MCF 10A (cell line): ENCODE data around the gene CMTM2. TPM values are rescaled to one million over a fixed set of nuclear protein-coding genes. Genes with fewer than 3 reads are reported as not detected.

Source experiments
- BruUV-seq: library from RNA; stranded (reverse); fragments of 400-500 nt; replicated peaks from 2 replicates; lab custom pipeline; 2021; lab: Mats Ljungman, UMichigan
- CTCF ChIA-PET: fragments of 300-600 bp; sonication (Branson Sonifier 250); formaldehyde crosslinking; extraction: SDS; loops from one replicate; lab custom pipeline; 2021; ENCODE audit warnings: antibody characterized with exemption, inconsistent platforms; lab: Yijun Ruan, JAX
- POLR2A ChIA-PET: fragments of 300-600, 350-650 bp; sonication (Branson Sonifier 250); formaldehyde crosslinking; extraction: SDS; loops from one replicate; lab custom pipeline; 2020; ENCODE audit warnings: antibody characterized with exemption, inconsistent platforms; lab: Yijun Ruan, JAX
- DNase-seq: peaks from one replicate; pipeline ENCODE4 v3.0.0-alpha.2; 2018; ENCODE audit not compliant: unreplicated experiment
- H3K27ac Mint-ChIP-seq: one replicate; pipeline ENCODE4 v1.8.0; 2022; ENCODE audit warnings: mild to moderate bottlenecking, low read depth, mixed read lengths; ENCODE audit not compliant: unreplicated experiment
- H3K27me3 Mint-ChIP-seq: one replicate; pipeline ENCODE4 v1.8.0; 2022; ENCODE audit warnings: mixed read lengths; ENCODE audit not compliant: insufficient read depth, unreplicated experiment
- H3K36me3 Mint-ChIP-seq: one replicate; pipeline ENCODE4 v1.8.0; 2022; ENCODE audit warnings: mild to moderate bottlenecking, moderate library complexity, mixed read lengths; ENCODE audit not compliant: insufficient read depth, unreplicated experiment
- H3K4me1 Mint-ChIP-seq: one replicate; pipeline ENCODE4 v1.8.0; 2022; ENCODE audit warnings: mixed read lengths; ENCODE audit not compliant: insufficient read depth, unreplicated experiment
- H3K4me3 Mint-ChIP-seq: one replicate; pipeline ENCODE4 v1.8.0; 2022; ENCODE audit warnings: mild to moderate bottlenecking, moderate library complexity, mixed read lengths; ENCODE audit not compliant: unreplicated experiment
- H3K9me3 Mint-ChIP-seq: one replicate; pipeline ENCODE4 v1.8.0; 2022; ENCODE audit warnings: mixed read lengths; ENCODE audit not compliant: unreplicated experiment
- intact Hi-C: fragments of 100-400 bp; cut with micrococcal nuclease; formaldehyde crosslinking; loops from 2 replicates; pipeline ENCODE4 v1.14.1; 2022
- total RNA-seq: library from RNA; stranded (reverse); gene quantifications from 2 replicates; pipeline ENCODE4 v1.2.3, GENCODE V29; 2022
- TF ChIP-seq, protein P1 (sequence below): fragments of 200-600 bp; IDR thresholded peaks from one replicate; pipeline ENCODE4 v1.8.0; 2022; ENCODE audit warnings: antibody characterized with exemption, mild to moderate bottlenecking; ENCODE audit not compliant: unreplicated experiment

CMTM2 gene
- total RNA-seq, 1 experiment from 2014 or later: not detected

DNA sequence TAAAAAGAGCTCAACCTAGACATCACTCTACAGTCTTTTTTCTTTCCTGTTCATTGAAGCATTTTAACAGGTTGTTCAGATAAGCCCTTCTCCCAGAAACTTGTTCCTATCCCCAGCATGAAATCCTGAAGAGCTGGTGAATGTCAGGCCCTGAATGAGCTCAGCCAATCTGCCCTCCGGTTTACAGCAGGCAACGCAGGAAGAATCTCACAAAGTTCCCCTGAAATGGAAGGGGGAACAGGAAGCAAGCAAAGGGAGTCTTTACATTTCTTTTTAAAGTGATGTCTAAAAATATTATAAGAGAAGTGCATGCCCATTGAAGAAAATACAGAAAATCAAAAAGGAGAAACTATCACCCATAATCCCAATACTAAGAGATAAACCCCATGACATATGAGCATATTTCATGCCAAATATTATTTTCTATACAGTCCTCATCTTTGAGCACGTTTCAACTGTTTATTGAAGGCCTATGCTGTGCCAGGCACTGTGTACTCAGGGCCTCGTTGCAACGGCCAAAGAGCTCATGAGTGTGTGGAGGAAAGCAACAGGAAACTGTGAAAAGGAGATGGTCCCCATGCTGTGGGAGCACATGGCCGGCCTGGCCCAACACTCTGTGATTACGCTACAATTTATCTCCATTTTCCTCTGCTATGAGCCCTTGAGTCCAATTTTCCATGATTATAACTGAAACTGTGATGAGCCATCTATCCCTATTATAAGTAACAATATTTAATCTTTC lies 35.1 kb upstream of the CMTM2 start:
- TF ChIP-seq, protein P1, sequence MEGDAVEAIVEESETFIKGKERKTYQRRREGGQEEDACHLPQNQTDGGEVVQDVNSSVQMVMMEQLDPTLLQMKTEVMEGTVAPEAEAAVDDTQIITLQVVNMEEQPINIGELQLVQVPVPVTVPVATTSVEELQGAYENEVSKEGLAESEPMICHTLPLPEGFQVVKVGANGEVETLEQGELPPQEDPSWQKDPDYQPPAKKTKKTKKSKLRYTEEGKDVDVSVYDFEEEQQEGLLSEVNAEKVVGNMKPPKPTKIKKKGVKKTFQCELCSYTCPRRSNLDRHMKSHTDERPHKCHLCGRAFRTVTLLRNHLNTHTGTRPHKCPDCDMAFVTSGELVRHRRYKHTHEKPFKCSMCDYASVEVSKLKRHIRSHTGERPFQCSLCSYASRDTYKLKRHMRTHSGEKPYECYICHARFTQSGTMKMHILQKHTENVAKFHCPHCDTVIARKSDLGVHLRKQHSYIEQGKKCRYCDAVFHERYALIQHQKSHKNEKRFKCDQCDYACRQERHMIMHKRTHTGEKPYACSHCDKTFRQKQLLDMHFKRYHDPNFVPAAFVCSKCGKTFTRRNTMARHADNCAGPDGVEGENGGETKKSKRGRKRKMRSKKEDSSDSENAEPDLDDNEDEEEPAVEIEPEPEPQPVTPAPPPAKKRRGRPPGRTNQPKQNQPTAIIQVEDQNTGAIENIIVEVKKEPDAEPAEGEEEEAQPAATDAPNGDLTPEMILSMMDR: no peak
- Mint-ChIP-seq H3K36me3 (peaks cover 37% of the 10 kb centered on the region), H3K9me3 (no peaks in the 10 kb centered on the region), H3K27ac (no peak overlapping the region), H3K4me3 (no peak overlapping the region), H3K4me1 (peaks cover 22% of the 10 kb centered on the region), H3K27me3 (no peaks in the 10 kb centered on the region)
- intact Hi-C loops: no loop called here
- ChIA-PET CTCF (interaction anchor here (0.6 to 1.8 kb wide), 3 partner anchors 10 to 72 kb away, joined by 3 to 8 read pairs (median 3); no protein-coding TSS in a partner anchor), POLR2A (no interaction called here)
- DNase-seq: no peak
- no TSS peak for BruUV-seq

DNA sequence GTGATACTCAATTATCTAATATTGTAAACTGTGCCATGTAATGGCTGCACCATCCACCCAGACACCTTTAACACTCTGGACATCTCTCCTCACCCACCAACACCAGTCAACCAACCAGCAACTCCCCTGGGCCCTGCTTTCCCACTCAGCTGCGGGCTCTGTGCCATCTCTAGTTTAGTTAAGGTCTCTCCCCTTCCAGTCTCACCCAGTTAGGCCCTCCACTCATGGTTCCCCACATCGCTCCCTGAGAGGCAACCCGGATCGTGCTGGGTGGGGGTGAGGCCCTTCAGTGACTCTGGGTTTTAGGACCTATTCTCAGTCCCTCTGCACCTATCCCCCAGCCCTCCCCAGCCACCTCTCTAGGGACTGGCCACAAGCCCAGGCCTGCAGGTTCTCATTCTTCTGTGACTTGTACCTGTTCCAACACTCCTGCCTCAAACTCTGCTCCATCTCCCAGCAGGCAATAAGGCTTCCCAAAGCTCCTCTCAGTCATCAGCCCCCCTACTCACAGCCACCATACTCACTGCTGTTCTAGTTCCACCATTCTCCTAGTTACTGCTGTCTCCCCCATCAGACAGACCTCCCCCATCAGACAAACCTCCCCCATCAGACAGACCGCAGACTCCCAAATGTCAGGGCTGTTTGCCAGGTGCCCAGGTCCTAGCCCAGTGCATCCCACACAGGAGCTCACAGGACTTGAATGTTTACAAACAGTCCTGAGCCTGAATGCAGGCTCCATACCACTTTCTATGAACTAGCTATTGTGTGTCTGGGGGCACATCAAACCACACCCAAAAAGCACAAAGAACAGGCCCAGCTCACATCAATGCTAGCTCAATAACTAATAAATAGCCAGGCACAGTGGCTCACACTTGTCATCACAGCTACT lies 31.9 kb upstream of the CMTM2 start:
- CTCF ChIA-PET: interaction anchor here (1.0 to 1.3 kb wide), 4 partner anchors 16 to 140 kb away, joined by 3 to 8 read pairs (median 6); no protein-coding TSS in a partner anchor
- Mint-ChIP-seq H3K27ac (peak overlapping the region; percentile 57), H3K36me3 (peaks cover 29% of the 10 kb centered on the region), H3K4me1 (peaks cover 24% of the 10 kb centered on the region), H3K27me3 (no peaks in the 10 kb centered on the region), H3K4me3 (no peak overlapping the region), H3K9me3 (no peaks in the 10 kb centered on the region)
- no peak for DNase-seq
- POLR2A ChIA-PET: interaction anchor here (1.4 to 7.6 kb wide), 4 partner anchors 14 to 139 kb away, joined by 4 to 97 read pairs (median 35); no protein-coding TSS in a partner anchor
- TF ChIP-seq, protein P1: no peak
- no TSS peak for BruUV-seq
- intact Hi-C loops: no loop called here

DNA sequence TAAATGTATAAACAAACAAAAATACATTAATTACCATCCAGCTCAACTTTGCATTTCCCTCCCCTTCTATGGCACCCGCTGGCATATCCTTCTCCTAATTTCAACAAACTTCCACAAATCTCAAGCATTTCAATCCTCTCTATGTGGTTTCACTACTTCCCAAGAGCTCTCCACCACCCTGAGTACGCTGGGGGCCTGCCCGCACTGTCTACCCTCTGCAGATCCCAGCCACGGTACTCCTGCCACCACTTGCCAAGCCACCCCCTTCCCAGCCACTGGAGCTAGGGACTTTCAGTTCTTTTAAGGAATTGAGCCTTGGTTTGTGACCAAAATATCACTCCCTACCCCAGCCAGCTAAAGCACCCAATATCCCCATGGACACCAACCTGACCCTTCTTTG lies 31.2 kb upstream of the CMTM2 start:
- H3K4me1 Mint-ChIP-seq: peaks cover 25% of the 10 kb centered on the region
- intact Hi-C loops: no loop called here
- POLR2A ChIA-PET: interaction anchor here (1.4 to 7.6 kb wide), 4 partner anchors 15 to 139 kb away, joined by 4 to 97 read pairs (median 35); no protein-coding TSS in a partner anchor

More for the DNA sequence above, 31.2 kb upstream of the CMTM2 start:
- Mint-ChIP-seq H3K9me3 (no peaks in the 10 kb centered on the region), H3K27me3 (no peaks in the 10 kb centered on the region), H3K36me3 (peaks cover 27% of the 10 kb centered on the region), H3K4me3 (peak overlapping the region; percentile 81), H3K27ac (peak overlapping the region; percentile 75)
- TF ChIP-seq, protein P1: no peak
- CTCF ChIA-PET: interaction anchor here (0.9 to 1.3 kb wide), 5 partner anchors 8 to 141 kb away, joined by 3 to 8 read pairs (median 5); no protein-coding TSS in a partner anchor
- no peak for DNase-seq
- no TSS peak for BruUV-seq
